Measurements from ENCODE around the gene NEUROD1. TPM values are rescaled to one million over a fixed set of nuclear protein-coding genes. Genes with fewer than 3 reads are reported as not detected.

NEUROD1 gene
- total RNA-seq, 1 donor from 2014 or later, result not detected

- Mint-ChIP-seq H3K27me3 (ENCODE audit: low read depth) (peaks cover 78% of the 10 kb centered on the region), H3K4me1 (ENCODE audit: low read depth) (peaks cover 15% of the 10 kb centered on the region), H3K9me3 (no peaks in the 10 kb centered on the region), H3K4me3 (ENCODE audit: low read depth) (no peak overlapping the region), H3K27ac (no peak overlapping the region), H3K36me3 (ENCODE audit: low read depth) (peaks cover 5% of the 10 kb centered on the region)
- intact Hi-C loops (cut with micrococcal nuclease), result no loop called here
- DNase-seq (ENCODE audit: low spot score), result no peak
Observed at GRCh38 chr2:181685150-181685688, 4.9 kb upstream of the NEUROD1 start.

- H3K27me3 Mint-ChIP-seq (ENCODE audit: low read depth), result peaks cover 82% of the 10 kb centered on the region
- no peak overlapping the region for H3K27ac Mint-ChIP-seq
- intact Hi-C loops (cut with micrococcal nuclease), result no loop called here
- no peak for DNase-seq (ENCODE audit: low spot score)
- H3K9me3 Mint-ChIP-seq, result peaks cover 4% of the 10 kb centered on the region
- peaks cover 5% of the 10 kb centered on the region for H3K36me3 Mint-ChIP-seq (ENCODE audit: low read depth)
- H3K4me3 Mint-ChIP-seq (ENCODE audit: low read depth), result no peak overlapping the region
- peaks cover 19% of the 10 kb centered on the region for H3K4me1 Mint-ChIP-seq (ENCODE audit: low read depth)
Observed at GRCh38 chr2:181684454-181685149, 4.3 kb upstream of the NEUROD1 start.

- Mint-ChIP-seq H3K27me3 (ENCODE audit: low read depth) (peaks cover 84% of the 10 kb centered on the region), H3K27ac (no peak overlapping the region), H3K36me3 (ENCODE audit: low read depth) (peaks cover 11% of the 10 kb centered on the region), H3K9me3 (peaks cover 11% of the 10 kb centered on the region), H3K4me3 (ENCODE audit: low read depth) (peak overlapping the region; percentile 46), H3K4me1 (ENCODE audit: low read depth) (peaks cover 23% of the 10 kb centered on the region)
- intact Hi-C loops (cut with micrococcal nuclease), result no loop called here
- DNase-seq (ENCODE audit: low spot score), result no peak
Observed at GRCh38 chr2:181683518-181684453, 3.5 kb upstream of the NEUROD1 start.

- peak overlapping the region; percentile 46 for H3K4me3 Mint-ChIP-seq (ENCODE audit: low read depth)
- no peak for DNase-seq (ENCODE audit: low spot score)
- peaks cover 11% of the 10 kb centered on the region for H3K36me3 Mint-ChIP-seq (ENCODE audit: low read depth)
- peaks cover 14% of the 10 kb centered on the region for H3K9me3 Mint-ChIP-seq
- H3K4me1 Mint-ChIP-seq (ENCODE audit: low read depth), result peaks cover 25% of the 10 kb centered on the region
- peak overlapping the region; percentile 35 for H3K27ac Mint-ChIP-seq
- H3K27me3 Mint-ChIP-seq (ENCODE audit: low read depth), result peaks cover 90% of the 10 kb centered on the region
- intact Hi-C loops (cut with micrococcal nuclease), result no loop called here
Observed at GRCh38 chr2:181682795-181683517, 2.6 kb upstream of the NEUROD1 start.

GRCh38 chr2:181682026-181682789 lies 1.9 kb upstream of the NEUROD1 start:
- H3K36me3 Mint-ChIP-seq (ENCODE audit: low read depth), result peaks cover 11% of the 10 kb centered on the region
- peaks cover 88% of the 10 kb centered on the region for H3K27me3 Mint-ChIP-seq (ENCODE audit: low read depth)
- DNase-seq (ENCODE audit: low spot score), result no peak
- H3K4me1 Mint-ChIP-seq (ENCODE audit: low read depth), result peaks cover 29% of the 10 kb centered on the region
- H3K27ac Mint-ChIP-seq, result no peak overlapping the region
- H3K9me3 Mint-ChIP-seq, result peaks cover 14% of the 10 kb centered on the region
- no peak overlapping the region for H3K4me3 Mint-ChIP-seq (ENCODE audit: low read depth)
- intact Hi-C loops (cut with micrococcal nuclease), result no loop called here

GRCh38 chr2:181680937-181681811 lies 857 bp upstream of the NEUROD1 start:
- Mint-ChIP-seq H3K27me3 (ENCODE audit: low read depth) (peaks cover 85% of the 10 kb centered on the region), H3K4me3 (ENCODE audit: low read depth) (peak overlapping the region; percentile 53), H3K27ac (no peak overlapping the region), H3K9me3 (peaks cover 14% of the 10 kb centered on the region), H3K36me3 (ENCODE audit: low read depth) (peaks cover 11% of the 10 kb centered on the region), H3K4me1 (ENCODE audit: low read depth) (peaks cover 29% of the 10 kb centered on the region)
- no peak for DNase-seq (ENCODE audit: low spot score)
- intact Hi-C loops (cut with micrococcal nuclease), result no loop called here

GRCh38 chr2:181679544-181679979 lies 755 bp downstream of the NEUROD1 start:
- Mint-ChIP-seq H3K27ac (no peak overlapping the region), H3K9me3 (peaks cover 14% of the 10 kb centered on the region), H3K27me3 (ENCODE audit: low read depth) (peaks cover 79% of the 10 kb centered on the region), H3K36me3 (ENCODE audit: low read depth) (peaks cover 11% of the 10 kb centered on the region), H3K4me1 (ENCODE audit: low read depth) (peaks cover 29% of the 10 kb centered on the region), H3K4me3 (ENCODE audit: low read depth) (no peak overlapping the region)
- intact Hi-C loops (cut with micrococcal nuclease), result loop anchor here (2.0 to 5.0 kb wide), 2 partner anchors 23 to 107 kb away; partner anchors contain the start of gene CERKL
- DNase-seq (ENCODE audit: low spot score), result no peak

- peak overlapping the region; percentile 46 for H3K27ac Mint-ChIP-seq
Observed at GRCh38 chr2:181678861-181679543, 1.3 kb downstream of the NEUROD1 start.

GRCh38 chr2:181677912-181678586 lies 2.3 kb downstream of the NEUROD1 start:
- Mint-ChIP-seq H3K4me3 (ENCODE audit: low read depth) (no peak overlapping the region), H3K36me3 (ENCODE audit: low read depth) (peaks cover 11% of the 10 kb centered on the region), H3K27ac (no peak overlapping the region), H3K4me1 (ENCODE audit: low read depth) (peaks cover 27% of the 10 kb centered on the region), H3K9me3 (peaks cover 14% of the 10 kb centered on the region), H3K27me3 (ENCODE audit: low read depth) (peaks cover 80% of the 10 kb centered on the region)
- intact Hi-C loops (cut with micrococcal nuclease), result loop anchor here (2.0 to 5.0 kb wide), 2 partner anchors 21 to 106 kb away; partner anchors contain the start of gene CERKL
- DNase-seq (ENCODE audit: low spot score), result peak; percentile 57

More at GRCh38 chr2:181678861-181679543, 1.3 kb downstream of the NEUROD1 start:
- no peak for DNase-seq (ENCODE audit: low spot score)
- H3K27me3 Mint-ChIP-seq (ENCODE audit: low read depth), result peaks cover 81% of the 10 kb centered on the region
- peaks cover 14% of the 10 kb centered on the region for H3K9me3 Mint-ChIP-seq
- intact Hi-C loops (cut with micrococcal nuclease), result loop anchor here (2.0 to 5.0 kb wide), 2 partner anchors 22 to 107 kb away; partner anchors contain the start of gene CERKL
- peaks cover 11% of the 10 kb centered on the region for H3K36me3 Mint-ChIP-seq (ENCODE audit: low read depth)
- H3K4me3 Mint-ChIP-seq (ENCODE audit: low read depth), result no peak overlapping the region
- peaks cover 29% of the 10 kb centered on the region for H3K4me1 Mint-ChIP-seq (ENCODE audit: low read depth)

GRCh38 chr2:181675254-181675653 lies 5.1 kb downstream of the NEUROD1 start:
- Mint-ChIP-seq H3K27me3 (ENCODE audit: low read depth) (peaks cover 68% of the 10 kb centered on the region), H3K27ac (no peak overlapping the region), H3K4me3 (ENCODE audit: low read depth) (no peak overlapping the region), H3K36me3 (ENCODE audit: low read depth) (peaks cover 6% of the 10 kb centered on the region), H3K4me1 (ENCODE audit: low read depth) (peaks cover 16% of the 10 kb centered on the region), H3K9me3 (peaks cover 14% of the 10 kb centered on the region)
- no peak for DNase-seq (ENCODE audit: low spot score)
- intact Hi-C loops (cut with micrococcal nuclease), result loop anchor here (5.0 kb wide), 1 partner anchor 103 kb away; no protein-coding TSS in a partner anchor
